GM12865 (cell line): ENCODE measurements around the gene PTPN13.

Experiments used
- DNase-seq: peaks from one replicate; pipeline ENCODE4 v3.0.0; 2010; ENCODE audit warnings: low read depth
- H3K4me3 ChIP-seq: 2 replicates; pipeline ENCODE4 v1.5.1; 2011; ENCODE audit warnings: mild to moderate bottlenecking, low read depth, low read length, control low read depth
- TF ChIP-seq, protein P1 (sequence below): IDR thresholded peaks from 2 replicates; pipeline ENCODE4 v1.5.1; 2011; ENCODE audit warnings: low read length, control low read depth, low read depth, inconsistent platforms; ENCODE audit not compliant: insufficient read depth; ENCODE audit errors: missing control alignments

Gene PTPN13

GRCh38 chr4:86771141-86771540 lies 177.0 kb downstream of the PTPN13 start:
- no peak overlapping the region for H3K4me3 ChIP-seq
- TF ChIP-seq, protein P1, sequence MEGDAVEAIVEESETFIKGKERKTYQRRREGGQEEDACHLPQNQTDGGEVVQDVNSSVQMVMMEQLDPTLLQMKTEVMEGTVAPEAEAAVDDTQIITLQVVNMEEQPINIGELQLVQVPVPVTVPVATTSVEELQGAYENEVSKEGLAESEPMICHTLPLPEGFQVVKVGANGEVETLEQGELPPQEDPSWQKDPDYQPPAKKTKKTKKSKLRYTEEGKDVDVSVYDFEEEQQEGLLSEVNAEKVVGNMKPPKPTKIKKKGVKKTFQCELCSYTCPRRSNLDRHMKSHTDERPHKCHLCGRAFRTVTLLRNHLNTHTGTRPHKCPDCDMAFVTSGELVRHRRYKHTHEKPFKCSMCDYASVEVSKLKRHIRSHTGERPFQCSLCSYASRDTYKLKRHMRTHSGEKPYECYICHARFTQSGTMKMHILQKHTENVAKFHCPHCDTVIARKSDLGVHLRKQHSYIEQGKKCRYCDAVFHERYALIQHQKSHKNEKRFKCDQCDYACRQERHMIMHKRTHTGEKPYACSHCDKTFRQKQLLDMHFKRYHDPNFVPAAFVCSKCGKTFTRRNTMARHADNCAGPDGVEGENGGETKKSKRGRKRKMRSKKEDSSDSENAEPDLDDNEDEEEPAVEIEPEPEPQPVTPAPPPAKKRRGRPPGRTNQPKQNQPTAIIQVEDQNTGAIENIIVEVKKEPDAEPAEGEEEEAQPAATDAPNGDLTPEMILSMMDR: no peak
- no peak for DNase-seq

- TF ChIP-seq, protein P1: no peak
- no peak for DNase-seq
- H3K4me3 ChIP-seq: no peak overlapping the region
Measured at GRCh38 chr4:86775061-86775460, 180.9 kb downstream of the PTPN13 start.

GRCh38 chr4:86778175-86778574 lies 184.1 kb downstream of the PTPN13 start:
- no peak overlapping the region for H3K4me3 ChIP-seq
- TF ChIP-seq, protein P1: no peak
- DNase-seq: no peak

DNA sequence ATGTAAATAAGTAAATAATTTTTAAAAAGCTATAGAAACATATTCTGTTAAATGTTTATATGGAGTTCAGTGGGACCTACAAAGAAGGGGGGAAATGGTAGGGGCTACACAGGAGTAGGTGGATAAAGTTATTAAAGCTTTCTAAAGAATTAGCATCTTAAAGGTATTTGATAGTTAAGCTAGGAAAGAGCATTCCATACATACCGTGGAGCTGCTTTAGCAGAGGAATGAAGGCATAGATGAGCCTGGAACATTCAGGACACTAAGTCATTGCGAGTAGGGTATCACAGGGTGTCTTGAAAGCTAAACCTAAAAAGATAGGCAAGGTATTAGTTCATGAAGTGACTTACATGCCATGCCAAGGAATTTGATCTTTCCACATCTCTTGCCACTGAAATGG lies 194.7 kb downstream of the PTPN13 start:
- TF ChIP-seq, protein P1: no peak
- no peak overlapping the region for H3K4me3 ChIP-seq
- no peak for DNase-seq

DNA sequence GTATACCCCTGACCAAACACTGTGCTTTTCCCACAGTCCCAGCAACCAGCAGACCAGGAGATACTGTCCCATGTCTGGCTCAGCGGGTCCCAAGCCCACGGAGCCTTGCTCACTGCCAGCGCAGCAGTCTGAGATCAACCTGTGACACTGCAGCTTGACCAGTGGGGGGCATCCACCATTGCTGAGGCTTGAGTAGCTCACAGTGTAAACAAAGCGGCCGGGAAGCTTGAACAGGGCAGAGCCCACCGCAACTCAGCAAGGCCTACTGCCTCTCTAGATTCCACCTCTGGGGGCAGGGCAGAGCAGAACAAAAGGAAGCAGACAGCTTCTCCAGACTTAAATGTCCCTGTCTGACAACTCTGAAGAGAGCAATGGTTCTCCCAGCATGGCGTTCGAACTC lies 197.0 kb downstream of the PTPN13 start:
- no peak overlapping the region for H3K4me3 ChIP-seq
- no peak for DNase-seq
- TF ChIP-seq, protein P1: no peak

DNA sequence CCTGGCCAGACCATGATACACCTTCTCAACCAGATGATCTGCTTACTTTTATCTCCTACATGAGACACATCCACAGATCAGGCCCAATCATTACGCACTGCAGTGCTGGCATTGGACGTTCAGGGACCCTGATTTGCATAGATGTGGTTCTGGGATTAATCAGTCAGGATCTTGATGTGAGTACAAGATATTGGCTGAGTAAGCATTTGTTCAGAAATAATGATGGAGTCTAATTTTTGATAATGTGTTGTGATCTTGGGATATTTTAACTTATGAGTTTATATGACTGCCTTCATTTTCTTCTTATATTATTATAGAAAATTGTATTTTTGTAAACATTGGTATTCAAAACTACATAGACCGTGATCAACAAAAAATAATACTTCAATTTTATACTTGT lies 215.7 kb downstream of the PTPN13 start:
- TF ChIP-seq, protein P1: no peak
- H3K4me3 ChIP-seq: no peak overlapping the region
- no peak for DNase-seq

DNA sequence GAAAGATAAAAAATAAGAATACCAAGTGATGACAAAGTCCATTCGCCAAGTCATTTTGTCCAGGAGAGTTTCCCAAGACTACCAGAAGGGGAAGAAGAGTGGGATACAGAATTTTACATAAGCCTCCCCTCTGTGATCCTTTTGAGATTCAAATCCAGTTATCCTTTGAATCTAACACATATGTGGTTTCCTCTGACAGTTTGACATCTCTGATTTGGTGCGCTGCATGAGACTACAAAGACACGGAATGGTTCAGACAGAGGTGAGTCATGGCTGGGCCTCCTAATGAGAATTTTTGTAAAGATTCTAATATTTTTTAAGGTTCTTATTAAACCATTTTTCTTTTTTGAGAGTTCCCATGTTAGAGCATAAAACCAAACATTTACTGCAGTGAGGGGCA lies 216.7 kb downstream of the PTPN13 start:
- no peak for DNase-seq
- TF ChIP-seq, protein P1: no peak
- H3K4me3 ChIP-seq: no peak overlapping the region
